ENCODE measurements around the gene KRT84. TPM values are rescaled to one million over a fixed set of nuclear protein-coding genes. Genes with fewer than 3 reads are reported as not detected.

The KRT84 gene
- total RNA-seq, 3 donors from 2014 or later, result not detected

- intact Hi-C loops (cut with DNase I; ENCODE audit: low total_unique reads), result no loop called here
- no peaks in the 10 kb centered on the region for H3K4me1 ChIP-seq
- no peak overlapping the region for H3K27ac ChIP-seq
- peak in 1 of 2 donors; percentile 25 for DNase-seq (ENCODE audit: low spot score in 2 of 2)
- H3K36me3 ChIP-seq, result no peaks in the 10 kb centered on the region
- no peaks in the 10 kb centered on the region for H3K9me3 ChIP-seq
- TF ChIP-seq POLR2AphosphoS5 (IDR thresholded peaks at IDR 0.05) (no peak), CTCF (IDR thresholded peaks at IDR 0.05) (no peak), POLR2A (IDR thresholded peaks at IDR 0.05) (no peak)
- no peaks in the 10 kb centered on the region for H3K27me3 ChIP-seq
- H3K4me3 ChIP-seq, result no peak overlapping the region
Measured at GRCh38 chr12:52355176-52355575, 30.3 kb downstream of the KRT84 start.

GRCh38 chr12:52354200-52354599 is 31.3 kb downstream of the KRT84 start:
- H3K27me3 ChIP-seq, result no peaks in the 10 kb centered on the region
- no peak overlapping the region for H3K27ac ChIP-seq
- no peak for TF ChIP-seq POLR2A (IDR thresholded peaks at IDR 0.05)
- TF ChIP-seq POLR2AphosphoS5 (IDR thresholded peaks at IDR 0.05), result no peak
- no peak for TF ChIP-seq CTCF (IDR thresholded peaks at IDR 0.05)
- no peak overlapping the region for H3K4me3 ChIP-seq
- peak in 1 of 2 donors; percentile 46 for DNase-seq (ENCODE audit: low spot score in 2 of 2)
- intact Hi-C loops (cut with DNase I; ENCODE audit: low total_unique reads), result loop anchor here (5.0 kb wide), 1 partner anchor 888 kb away; a partner anchor contains a TSS
- no peaks in the 10 kb centered on the region for H3K9me3 ChIP-seq
- H3K4me1 ChIP-seq, result no peaks in the 10 kb centered on the region
- no peaks in the 10 kb centered on the region for H3K36me3 ChIP-seq

DNA sequence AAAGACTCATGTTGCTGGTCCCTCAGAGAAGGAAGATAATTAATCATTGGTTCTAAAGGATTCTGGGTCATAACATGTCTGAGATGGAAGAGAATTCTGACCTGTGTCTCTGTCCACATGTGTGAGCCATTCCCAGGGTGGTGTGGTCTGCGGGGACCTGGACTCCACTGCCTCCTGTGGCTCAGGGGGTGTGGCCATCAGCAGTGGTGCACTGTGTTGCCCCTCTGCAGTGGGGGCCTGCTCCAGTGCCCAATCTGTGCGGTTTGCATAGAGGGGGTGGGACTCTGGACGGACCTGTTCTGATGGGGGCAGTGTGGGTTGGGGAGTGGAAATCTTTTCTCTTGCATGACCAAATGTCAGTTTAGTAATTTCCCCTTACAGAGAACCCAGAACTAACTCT is 31.7 kb downstream of the KRT84 start:
- H3K4me3 ChIP-seq, result no peak overlapping the region
- intact Hi-C loops (cut with DNase I; ENCODE audit: low total_unique reads), result loop anchor here (5.0 kb wide), 1 partner anchor 889 kb away; a partner anchor contains a TSS
- no peaks in the 10 kb centered on the region for H3K36me3 ChIP-seq
- H3K27ac ChIP-seq, result no peak overlapping the region
- TF ChIP-seq POLR2AphosphoS5 (IDR thresholded peaks at IDR 0.05), result no peak
- no peak for TF ChIP-seq POLR2A (IDR thresholded peaks at IDR 0.05)
- TF ChIP-seq CTCF (IDR thresholded peaks at IDR 0.05), result no peak
- DNase-seq (ENCODE audit: low spot score in 2 of 2), result peak in 1 of 2 donors; percentile 22
- H3K4me1 ChIP-seq, result no peaks in the 10 kb centered on the region
- no peaks in the 10 kb centered on the region for H3K27me3 ChIP-seq
- no peaks in the 10 kb centered on the region for H3K9me3 ChIP-seq

DNA sequence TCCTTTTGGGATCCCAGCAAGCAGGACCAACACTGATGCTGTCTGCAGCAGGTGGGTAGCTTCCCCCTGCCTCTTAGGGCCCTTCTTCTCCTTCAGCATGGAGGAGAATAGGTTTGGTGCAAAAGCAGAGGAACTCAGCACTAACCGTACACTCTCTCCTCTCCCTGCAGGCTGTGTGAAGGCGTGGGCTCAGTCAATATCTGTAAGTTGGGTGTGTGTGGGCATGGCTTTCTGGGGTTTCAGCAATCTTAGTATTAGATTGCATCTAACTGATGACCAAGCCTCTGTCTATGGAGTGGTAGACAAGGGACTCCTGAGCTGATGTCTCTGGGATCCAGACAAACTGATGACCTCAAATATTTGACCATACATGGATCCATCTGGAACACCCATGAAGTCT is 32.5 kb downstream of the KRT84 start:
- H3K27me3 ChIP-seq, result no peaks in the 10 kb centered on the region
- H3K4me1 ChIP-seq, result no peaks in the 10 kb centered on the region
- H3K36me3 ChIP-seq, result no peaks in the 10 kb centered on the region
- TF ChIP-seq POLR2A (IDR thresholded peaks at IDR 0.05) (no peak), POLR2AphosphoS5 (IDR thresholded peaks at IDR 0.05) (no peak), CTCF (IDR thresholded peaks at IDR 0.05) (no peak)
- no peak overlapping the region for H3K27ac ChIP-seq
- no peak overlapping the region for H3K4me3 ChIP-seq
- intact Hi-C loops (cut with DNase I; ENCODE audit: low total_unique reads), result loop anchor here (5.0 kb wide), 1 partner anchor 889 kb away; a partner anchor contains a TSS
- no peaks in the 10 kb centered on the region for H3K9me3 ChIP-seq
- DNase-seq (ENCODE audit: low spot score in 2 of 2), result peak in 1 of 2 donors; percentile 5

DNA sequence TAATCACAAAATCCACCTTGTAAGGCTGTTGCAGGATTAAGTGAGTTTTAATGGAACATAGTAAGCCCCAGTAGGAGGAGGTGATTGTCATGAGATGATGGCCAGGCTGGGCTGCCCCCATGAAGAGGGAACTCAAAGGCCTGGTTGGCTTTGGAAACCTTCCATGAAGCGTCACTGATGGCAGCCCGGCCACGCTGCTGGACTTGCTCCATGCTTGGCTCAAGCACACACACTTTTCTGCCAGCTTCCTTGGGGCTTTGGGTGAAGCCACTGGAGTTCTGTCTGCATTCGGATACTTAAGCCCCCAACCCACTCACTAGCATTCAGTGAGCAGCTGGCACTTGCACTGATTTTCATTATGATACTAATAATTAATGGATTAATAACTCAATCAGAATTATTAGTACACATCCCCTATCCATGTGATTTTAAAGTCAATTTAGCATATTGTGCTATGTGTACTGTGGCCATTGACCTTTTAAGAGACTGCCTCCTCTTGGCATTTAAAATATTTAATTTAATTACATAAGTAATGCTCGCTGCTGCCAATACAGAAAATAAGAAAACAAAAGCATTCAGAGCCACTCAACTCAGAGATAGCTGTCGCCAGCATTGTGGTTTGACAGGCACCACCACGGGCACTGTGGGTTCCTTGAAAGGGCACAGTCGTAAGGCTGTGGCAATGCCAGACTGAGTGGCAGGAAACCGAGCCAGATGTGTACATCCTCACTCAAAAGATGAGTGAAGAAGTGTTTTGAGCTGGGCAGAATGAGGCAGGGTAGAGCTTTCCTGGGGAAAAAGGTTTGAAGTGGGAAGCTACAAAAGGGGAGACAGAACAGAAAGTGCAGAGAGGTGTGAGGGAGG is 34.0 kb downstream of the KRT84 start:
- Histone ChIP-seq H3K4me3 (no peak overlapping the region), H3K9me3 (no peaks in the 10 kb centered on the region), H3K27me3 (no peaks in the 10 kb centered on the region), H3K27ac (peak overlapping the region; percentile 49 to 75), H3K36me3 (no peaks in the 10 kb centered on the region), H3K4me1 (no peaks in the 10 kb centered on the region)
- peak; percentile 64 to 82 for DNase-seq (ENCODE audit: low spot score in 2 of 2)
- no peak for TF ChIP-seq CTCF (IDR thresholded peaks at IDR 0.05)
- peak in 1 of 3 donors; percentile 14 for TF ChIP-seq POLR2AphosphoS5 (IDR thresholded peaks at IDR 0.05)
- no peak for TF ChIP-seq POLR2A (IDR thresholded peaks at IDR 0.05)
- intact Hi-C loops (cut with DNase I; ENCODE audit: low total_unique reads), result loop anchor here (5.0 kb wide), 1 partner anchor 891 kb away; a partner anchor contains a TSS

Data from breast epithelium (tissue), 4 donors.